Calu3 (cell line): ENCODE measurements around the gene KAZN. TPM values are rescaled to one million over a fixed set of nuclear protein-coding genes. Genes with fewer than 3 reads are reported as not detected.

ENCODE experiments used
- BruUV-seq: library from RNA; stranded (reverse); fragments of 400-500 nt; replicated peaks from 2 replicates; lab custom pipeline; 2021; lab: Mats Ljungman, UMichigan
- CTCF ChIA-PET: fragments of 300-600 bp; sonication (Branson Sonifier 250); formaldehyde crosslinking; loops from one replicate; lab custom pipeline; 2022; ENCODE audit warnings: antibody characterized with exemption; lab: Charles Lee
- DNase-seq: peaks from one replicate; pipeline ENCODE4 v3.0.0; 2022
- H3K27ac Mint-ChIP-seq: one replicate; pipeline ENCODE4 v1.8.0; 2022; ENCODE audit warnings: mixed read lengths; ENCODE audit not compliant: unreplicated experiment
- H3K27me3 Mint-ChIP-seq: one replicate; pipeline ENCODE4 v1.8.0; 2022; ENCODE audit warnings: mixed read lengths; ENCODE audit not compliant: unreplicated experiment
- H3K36me3 Mint-ChIP-seq: one replicate; pipeline ENCODE4 v1.8.0; 2022; ENCODE audit warnings: mild to moderate bottlenecking, moderate library complexity, mixed read lengths; ENCODE audit not compliant: insufficient read depth, unreplicated experiment
- H3K4me1 Mint-ChIP-seq: one replicate; pipeline ENCODE4 v1.8.0; 2022; ENCODE audit warnings: mild to moderate bottlenecking, low read depth, mixed read lengths; ENCODE audit not compliant: unreplicated experiment
- H3K4me3 Mint-ChIP-seq: one replicate; pipeline ENCODE4 v1.8.0; 2022; ENCODE audit warnings: mild to moderate bottlenecking, low read depth, moderate library complexity, mixed read lengths; ENCODE audit not compliant: unreplicated experiment
- H3K9me3 Mint-ChIP-seq: one replicate; pipeline ENCODE4 v1.8.0; 2022; ENCODE audit warnings: low read depth, mixed read lengths; ENCODE audit not compliant: unreplicated experiment
- CTCF ChIP-seq: fragments of 200-600 bp; IDR thresholded peaks from one replicate; pipeline ENCODE4 v1.8.0; 2022; ENCODE audit warnings: antibody characterized with exemption; ENCODE audit not compliant: unreplicated experiment
- intact Hi-C: fragments of 100-400 bp; cut with micrococcal nuclease; formaldehyde crosslinking; loops from one replicate; pipeline ENCODE4 v1.10.0; 2022; ENCODE audit not compliant: unreplicated experiment
- total RNA-seq: library from RNA; stranded (reverse); gene quantifications from 2 replicates; pipeline ENCODE4 v1.2.3, GENCODE V29; 2022

Gene KAZN
- total RNA-seq, 1 experiment from 2014 or later: 3.6 TPM

- intact Hi-C loops: no loop called here
- Mint-ChIP-seq H3K4me3 (no peak overlapping the region), H3K36me3 (no peaks in the 10 kb centered on the region), H3K27me3 (peaks cover 22% of the 10 kb centered on the region), H3K9me3 (no peaks in the 10 kb centered on the region), H3K27ac (no peak overlapping the region), H3K4me1 (no peaks in the 10 kb centered on the region)
- CTCF ChIA-PET: no interaction called here
- BruUV-seq: no TSS peak
- DNase-seq: no peak
- TF ChIP-seq CTCF: no peak
Observed at GRCh38 chr1:14599183-14599791, 802 bp downstream of the KAZN start.

GRCh38 chr1:14599800-14600199 is 1.3 kb downstream of the KAZN start:
- intact Hi-C loops: no loop called here
- TF ChIP-seq CTCF: no peak
- BruUV-seq: no TSS peak
- no peak for DNase-seq
- Mint-ChIP-seq H3K4me3 (no peak overlapping the region), H3K27ac (no peak overlapping the region), H3K9me3 (no peaks in the 10 kb centered on the region), H3K27me3 (peaks cover 22% of the 10 kb centered on the region), H3K4me1 (no peaks in the 10 kb centered on the region), H3K36me3 (no peaks in the 10 kb centered on the region)
- CTCF ChIA-PET: interaction anchor here (0.5 kb wide), 1 partner anchor 77 kb away, joined by 3 read pairs; no protein-coding TSS in a partner anchor

GRCh38 chr1:14600405-14601112 is 2.1 kb downstream of the KAZN start:
- Mint-ChIP-seq H3K4me1 (no peaks in the 10 kb centered on the region), H3K9me3 (no peaks in the 10 kb centered on the region), H3K27me3 (peaks cover 22% of the 10 kb centered on the region), H3K36me3 (no peaks in the 10 kb centered on the region), H3K27ac (no peak overlapping the region), H3K4me3 (no peak overlapping the region)
- intact Hi-C loops: no loop called here
- CTCF ChIA-PET: interaction anchor here (0.5 to 0.7 kb wide), 2 partner anchors 22 to 78 kb away, joined by 3 to 4 read pairs; no protein-coding TSS in a partner anchor
- BruUV-seq: no TSS peak
- no peak for DNase-seq
- no peak for TF ChIP-seq CTCF

GRCh38 chr1:14602136-14602535 is 3.7 kb downstream of the KAZN start:
- H3K9me3 Mint-ChIP-seq: no peaks in the 10 kb centered on the region
- no peak overlapping the region for H3K4me3 Mint-ChIP-seq
- CTCF ChIA-PET: interaction anchor here (0.6 kb wide), 1 partner anchor 10 kb away, joined by 4 read pairs; no protein-coding TSS in a partner anchor
- intact Hi-C loops: no loop called here
- DNase-seq: no peak
- BruUV-seq: no TSS peak
- no peaks in the 10 kb centered on the region for H3K4me1 Mint-ChIP-seq
- no peak overlapping the region for H3K27ac Mint-ChIP-seq
- no peak for TF ChIP-seq CTCF
- peaks cover 22% of the 10 kb centered on the region for H3K27me3 Mint-ChIP-seq
- no peaks in the 10 kb centered on the region for H3K36me3 Mint-ChIP-seq
